CD4-positive, alpha-beta T cell treated with Interleukin-15 for 1 hour (primary cell): ENCODE data around the gene ZSWIM3.

Source experiments
- DNase-seq: peaks from one replicate; pipeline ENCODE4 v3.0.0-alpha.2; 2020

Gene ZSWIM3

GRCh38 chr20:45833030-45833882 lies 24.2 kb upstream of the ZSWIM3 start, which contains the start of gene SNX21:
TSS of gene SNX21 (plus strand) at chr20:45833799. CDS start at chr20:45833920, 121 bp downstream.
- DNase-seq, result peak; percentile 28

DNA sequence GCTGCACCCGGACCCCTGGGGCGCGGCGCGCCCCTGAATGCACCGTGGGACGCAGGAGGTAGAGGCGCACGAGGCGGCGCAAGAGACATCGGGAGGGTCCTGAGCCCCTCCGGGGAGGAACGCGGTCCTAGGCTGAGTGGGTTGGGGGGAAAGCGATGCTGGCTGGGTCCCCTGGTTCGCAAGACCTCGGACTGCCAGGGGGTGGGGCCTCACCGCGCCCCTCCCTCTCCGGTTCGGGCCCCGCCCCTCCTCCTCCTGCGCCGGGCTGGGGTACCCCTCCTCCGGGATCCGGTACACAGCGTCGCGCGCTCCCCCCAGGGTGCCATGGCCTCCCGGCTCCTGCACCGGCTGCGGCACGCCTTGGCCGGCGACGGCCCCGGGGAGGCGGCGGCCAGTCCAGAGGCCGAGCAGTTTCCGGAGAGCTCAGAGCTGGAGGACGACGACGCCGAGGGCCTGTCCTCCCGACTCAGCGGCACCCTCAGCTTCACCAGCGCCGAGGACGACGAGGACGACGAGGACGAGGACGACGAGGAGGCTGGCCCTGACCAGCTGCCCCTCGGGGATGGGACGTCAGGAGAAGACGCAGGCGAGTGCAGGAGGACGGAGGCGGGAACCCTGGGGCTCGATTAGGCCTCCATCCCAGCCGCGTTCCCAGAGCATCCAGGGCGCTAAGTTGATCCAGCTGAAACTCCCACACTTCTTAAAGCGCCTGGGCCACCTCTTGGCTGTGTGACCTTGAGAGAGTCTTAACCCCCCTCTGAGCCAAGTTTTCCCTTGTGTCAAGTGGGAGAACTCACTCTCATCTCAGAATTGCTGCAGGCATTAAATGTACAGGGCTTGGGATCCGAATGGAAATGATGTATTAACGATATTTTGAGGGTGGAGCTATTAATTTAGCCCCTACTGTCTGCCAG lies 23.3 kb upstream of the ZSWIM3 start:
- peak; percentile 56 for DNase-seq

DNA sequence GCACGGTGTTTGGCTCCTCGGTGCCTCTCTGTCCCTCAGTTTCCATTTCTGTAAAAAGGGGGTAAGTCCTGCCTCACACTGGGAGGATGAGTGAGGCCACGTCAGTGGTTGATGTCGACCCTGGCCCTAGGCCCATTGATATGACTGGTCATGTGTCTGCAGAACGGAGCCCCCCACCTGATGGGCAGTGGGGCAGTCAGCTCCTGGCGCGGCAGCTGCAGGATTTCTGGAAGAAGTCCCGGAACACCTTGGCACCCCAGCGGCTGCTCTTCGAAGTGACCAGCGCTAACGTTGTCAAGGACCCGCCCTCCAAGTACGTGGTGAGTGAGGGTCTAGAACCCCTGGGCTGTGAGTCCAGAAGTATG lies 22.6 kb upstream of the ZSWIM3 start:
- DNase-seq, result no peak

- no peak for DNase-seq
These were observed 22.1 kb upstream of the ZSWIM3 start for GRCh38 chr20:45835329-45835765.

- DNase-seq, result no peak
These were observed 21.6 kb upstream of the ZSWIM3 start for GRCh38 chr20:45835825-45836224.

DNA sequence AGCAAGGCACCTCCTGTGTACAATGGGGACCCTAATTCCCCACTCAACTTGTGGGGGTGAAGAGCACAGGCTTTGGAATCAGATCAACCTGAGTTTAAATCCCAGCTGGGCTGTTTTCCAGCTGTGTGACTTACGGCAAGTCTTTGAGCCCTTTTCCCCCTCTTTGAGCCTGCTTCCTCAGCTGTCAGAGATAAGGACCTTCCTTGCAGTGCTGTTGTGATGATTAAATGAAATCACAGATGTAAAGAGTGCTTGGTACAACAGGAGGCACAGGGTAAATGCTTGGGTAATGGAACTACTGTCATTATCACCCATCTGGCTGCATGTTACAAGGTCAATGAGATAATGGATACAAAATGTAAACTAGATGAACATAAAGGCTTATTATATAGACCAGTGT lies 20.6 kb upstream of the ZSWIM3 start:
- no peak for DNase-seq

- no peak for DNase-seq
These were observed 16.7 kb upstream of the ZSWIM3 start for GRCh38 chr20:45840700-45841198.

- no peak for DNase-seq
These were observed 15.8 kb upstream of the ZSWIM3 start for GRCh38 chr20:45841407-45842129.

- DNase-seq, result no peak
These were observed 15.1 kb upstream of the ZSWIM3 start for GRCh38 chr20:45842169-45842812.

DNA sequence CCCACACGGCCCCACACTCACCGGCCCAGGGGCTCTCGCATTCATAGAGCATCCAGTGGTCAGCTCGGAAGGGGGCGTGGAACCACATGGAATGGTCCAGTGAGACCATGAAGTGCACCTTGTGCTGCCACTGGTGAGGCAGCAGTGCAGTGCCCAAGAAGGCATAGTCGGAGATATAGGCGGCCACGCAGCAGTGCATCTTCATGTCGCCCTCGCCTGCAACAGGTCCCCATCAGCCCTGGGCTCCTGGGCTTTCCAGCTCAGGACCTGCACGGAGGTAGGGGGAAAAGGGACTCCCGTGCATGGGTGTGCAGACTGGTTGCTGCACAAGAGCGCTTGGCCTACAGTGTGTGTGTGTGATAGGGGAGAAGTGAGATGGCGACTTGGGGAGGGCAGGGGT lies 13.9 kb upstream of the ZSWIM3 start:
- no peak for DNase-seq

DNA sequence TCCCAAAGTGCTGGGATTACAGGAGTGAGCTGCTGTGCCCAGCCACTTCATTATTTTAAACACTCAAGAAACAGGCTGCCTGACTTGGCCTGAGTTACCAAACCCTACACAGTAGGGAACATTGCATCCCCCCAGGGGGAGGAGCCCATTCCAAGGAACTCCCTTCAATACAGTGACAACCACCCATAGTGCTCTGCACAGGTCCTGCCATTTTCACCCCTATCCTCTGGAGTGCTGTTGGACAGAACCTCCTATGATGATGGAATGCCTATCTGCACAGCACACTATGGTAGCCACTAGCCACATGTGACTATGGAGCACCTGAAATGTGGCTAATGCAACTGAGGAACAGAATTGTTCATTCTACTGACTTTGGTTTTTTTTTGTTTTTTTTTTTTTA lies 12.0 kb upstream of the ZSWIM3 start:
- no peak for DNase-seq

DNA sequence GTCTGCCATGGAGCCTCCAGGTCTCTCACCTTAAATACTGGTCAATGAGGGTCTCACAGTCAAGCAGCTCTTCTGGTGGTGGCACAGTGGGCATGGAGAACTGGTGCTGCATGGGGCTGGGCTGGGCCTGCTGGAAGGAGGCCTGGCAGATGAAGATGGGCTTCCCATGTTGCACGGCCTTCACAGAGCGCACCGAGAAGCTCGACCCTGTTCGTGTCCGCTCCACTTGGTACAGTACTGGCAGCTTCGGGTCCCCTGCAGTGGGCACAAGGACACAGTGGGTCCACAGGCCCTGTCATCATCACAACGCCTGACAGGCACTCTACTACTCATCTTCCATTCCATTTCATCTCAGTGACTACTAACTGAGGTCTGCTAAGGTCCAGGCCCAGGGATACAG lies 9.0 kb upstream of the ZSWIM3 start:
- DNase-seq, result no peak

DNA sequence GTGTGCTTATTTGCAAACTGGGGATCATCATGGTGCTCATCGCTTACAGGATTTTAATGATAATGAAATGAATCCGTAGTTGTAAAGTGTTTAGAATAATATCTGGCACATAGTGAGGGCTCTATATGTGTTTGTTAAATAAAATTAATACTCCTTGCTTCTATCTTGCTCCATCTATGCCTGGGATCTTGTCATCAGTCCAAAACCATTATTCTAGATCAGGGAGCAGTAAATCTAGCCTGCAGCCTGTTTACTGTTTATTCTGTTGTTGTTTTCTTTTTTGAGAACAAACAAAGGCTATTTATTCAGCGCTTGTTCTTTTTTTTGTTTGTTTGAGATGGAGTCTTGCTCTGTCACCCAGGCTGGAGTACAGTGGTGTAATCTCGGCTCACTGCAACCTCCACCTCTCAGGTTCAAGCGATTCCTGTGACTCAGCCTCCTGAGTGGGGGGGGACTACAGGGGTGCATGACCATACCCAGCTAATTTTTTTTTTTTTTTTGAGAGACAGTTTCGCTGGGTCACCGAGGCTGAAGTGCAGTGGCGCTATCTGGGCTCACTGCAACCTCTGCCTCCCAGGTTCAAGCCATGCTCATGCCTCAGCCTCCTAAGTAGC lies 8.3 kb upstream of the ZSWIM3 start:
- DNase-seq, result no peak

DNA sequence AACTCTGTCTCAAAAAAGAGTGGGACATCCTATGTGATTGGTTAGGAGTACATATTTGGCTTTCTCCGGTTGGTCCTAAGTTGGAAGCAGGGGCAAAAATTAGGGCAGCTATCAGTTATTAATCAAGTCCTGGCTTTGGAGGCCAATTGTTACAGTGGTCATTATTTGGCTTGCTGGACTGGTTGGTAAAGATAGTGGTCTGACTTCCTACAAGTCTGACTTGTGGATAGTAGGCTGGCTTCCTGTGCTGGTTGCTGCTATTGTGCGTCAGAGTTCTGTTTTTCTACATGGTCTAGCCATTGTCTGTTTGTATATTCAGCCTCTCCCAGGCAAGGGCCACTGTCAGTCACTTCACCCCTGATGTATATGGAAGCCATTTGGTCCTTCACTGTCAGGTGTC lies 7.2 kb upstream of the ZSWIM3 start:
- DNase-seq, result no peak

DNA sequence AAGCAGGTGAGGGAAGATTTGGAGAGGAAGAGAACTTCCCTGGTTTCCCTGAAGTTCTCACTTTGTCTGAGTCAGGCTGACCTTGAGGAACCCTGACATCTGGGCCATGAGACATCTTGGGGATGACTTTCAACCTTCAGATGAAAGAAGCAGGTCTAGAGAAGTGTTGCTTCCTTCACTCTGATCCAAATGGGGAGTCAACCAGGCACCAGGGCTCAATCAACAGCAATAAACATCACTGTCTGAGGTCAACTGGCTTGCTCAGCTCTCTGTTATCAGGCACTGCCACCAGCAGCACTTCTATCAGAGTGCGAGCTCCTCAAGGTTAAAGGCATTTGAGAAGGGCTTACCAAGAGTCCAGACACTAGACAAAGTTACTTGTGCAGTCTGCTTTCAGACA lies 6.5 kb upstream of the ZSWIM3 start:
- DNase-seq, result no peak

DNA sequence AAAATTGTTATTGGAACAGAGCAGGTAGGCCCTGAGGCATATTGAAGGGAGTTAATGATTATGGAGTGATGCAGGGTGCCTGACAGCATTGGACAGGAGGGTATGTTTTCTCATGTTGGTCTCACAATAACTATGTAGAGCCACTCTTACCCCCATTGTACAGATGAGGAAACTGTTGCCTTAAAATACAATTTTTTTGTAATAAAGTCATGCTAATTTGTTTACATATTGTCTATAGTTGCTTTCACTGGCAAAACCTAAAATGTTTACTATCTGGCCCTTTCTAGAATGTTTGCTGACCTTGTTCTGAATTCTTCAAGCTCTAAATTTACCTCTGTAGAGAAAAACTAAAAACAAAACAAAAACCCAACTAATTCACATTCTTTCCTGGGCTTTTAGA lies 5.9 kb upstream of the ZSWIM3 start:
- DNase-seq, result no peak

DNA sequence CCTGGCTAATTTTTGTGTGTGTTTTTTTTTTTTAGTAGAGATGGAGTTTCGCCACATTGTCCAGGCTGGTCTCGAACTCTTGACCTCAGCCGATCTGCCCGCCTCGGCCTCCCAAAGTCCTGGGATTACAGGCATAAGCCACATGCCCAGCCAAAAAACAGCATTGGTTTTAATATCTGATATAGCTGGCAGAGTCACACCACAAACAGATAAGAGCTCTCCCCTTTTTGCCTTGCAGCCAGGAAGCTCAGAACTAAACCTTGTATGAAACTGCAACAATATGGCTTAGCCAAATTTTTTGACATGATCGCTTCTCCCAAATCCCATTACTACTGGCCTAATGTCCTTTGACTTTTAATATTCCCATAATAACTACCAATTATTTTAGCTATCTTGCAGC lies 5.1 kb upstream of the ZSWIM3 start:
- DNase-seq, result no peak

DNA sequence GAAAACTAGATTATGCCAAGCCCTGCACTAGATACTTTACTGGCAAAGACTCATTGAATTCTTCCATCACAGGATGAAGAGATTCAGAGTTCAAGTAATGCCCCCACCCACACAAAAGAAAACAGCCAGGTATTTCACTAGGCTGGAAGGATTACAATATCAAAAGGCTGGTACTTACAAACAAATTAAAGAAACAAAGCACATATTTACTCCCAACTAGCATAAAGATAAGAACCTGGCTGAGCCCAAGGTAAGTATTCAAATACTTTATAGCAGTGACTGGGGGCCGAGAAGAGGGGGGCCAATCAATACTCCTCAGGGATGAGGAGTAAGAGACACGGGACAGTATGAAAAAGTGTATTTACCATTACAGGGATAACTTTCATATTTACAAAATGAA lies 3.9 kb upstream of the ZSWIM3 start:
- no peak for DNase-seq

GRCh38 chr20:45857882-45858216 lies 435 bp downstream of the ZSWIM3 start:
- DNase-seq, result no peak

DNA sequence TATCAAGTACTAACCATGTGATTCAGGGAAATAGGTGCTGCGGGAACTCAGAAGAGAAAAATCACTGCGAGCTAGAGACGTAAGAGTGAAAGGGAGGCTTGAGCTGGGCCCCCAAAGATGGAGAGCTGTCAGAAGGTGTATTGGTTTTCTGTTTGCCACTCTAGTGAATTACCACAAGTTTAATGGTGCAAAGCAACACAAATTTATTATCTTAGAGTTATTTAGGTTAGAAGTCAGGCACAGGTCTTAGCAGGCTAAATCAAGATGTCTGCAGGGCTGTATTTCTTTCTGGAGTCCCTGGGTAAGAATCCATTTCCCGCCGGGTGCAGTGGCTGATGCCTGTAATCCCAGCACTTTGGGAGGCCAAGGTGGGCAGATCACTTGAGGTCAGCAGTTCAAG lies 2.5 kb downstream of the ZSWIM3 start:
- DNase-seq, result no peak

- no peak for DNase-seq
These were observed 3.3 kb downstream of the ZSWIM3 start for GRCh38 chr20:45860560-45861220.
